ENCODE data around the gene SNRPB2. TPM values are rescaled to one million over a fixed set of nuclear protein-coding genes. Genes with fewer than 3 reads are reported as not detected.

Gene SNRPB2
- 40.4 TPM for total RNA-seq

DNA sequence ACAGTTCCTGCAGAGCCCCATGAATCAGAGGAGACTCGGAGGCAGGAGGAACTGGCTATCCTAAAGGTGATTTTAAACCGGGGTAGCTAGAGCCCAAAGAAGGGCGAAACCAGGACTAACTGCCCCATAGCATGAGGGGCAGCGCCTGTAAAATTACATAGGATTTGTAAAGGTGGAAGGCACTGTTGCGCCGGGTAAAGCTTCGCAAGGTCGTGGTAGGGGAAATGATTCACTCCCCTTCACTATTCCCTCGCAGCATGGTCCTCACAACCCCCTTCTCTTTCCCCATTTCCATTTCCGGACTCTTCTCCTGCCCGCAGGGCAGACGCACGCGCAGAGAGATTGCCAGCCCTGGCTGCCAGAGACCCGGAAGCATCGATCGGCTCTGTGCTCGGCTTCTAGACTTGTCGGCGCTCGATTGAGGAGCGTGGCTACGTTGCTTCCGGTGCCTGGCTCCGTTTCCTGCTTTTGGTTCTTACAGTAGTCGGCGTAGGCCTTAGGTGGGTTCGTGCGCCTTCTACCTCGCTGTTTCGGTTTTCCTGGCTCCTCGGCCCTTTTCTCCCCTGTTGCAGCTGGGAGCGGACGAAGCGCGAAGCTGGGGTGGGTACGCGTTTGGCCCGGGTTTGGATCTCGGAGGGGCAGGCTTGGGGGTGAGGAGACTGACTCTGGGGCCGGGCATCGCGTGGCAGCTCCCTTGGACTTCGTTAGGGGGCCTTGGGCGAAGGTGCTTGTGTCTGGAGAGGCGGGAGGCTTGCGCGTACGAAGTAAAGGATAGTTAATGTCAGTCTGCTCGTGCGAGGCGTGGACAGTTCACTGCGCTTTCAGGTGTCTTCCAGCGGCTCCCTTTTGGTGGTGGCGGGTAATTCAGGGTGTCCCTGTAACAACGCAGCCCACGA, at the start of gene SNRPB2:
TSS of gene SNRPB2 (plus strand) at position 462 of the 896 bp plus-strand sequence. CDS start 1,677 bp downstream, outside the sequence.
- DNase-seq: peak; percentile 94

DNA sequence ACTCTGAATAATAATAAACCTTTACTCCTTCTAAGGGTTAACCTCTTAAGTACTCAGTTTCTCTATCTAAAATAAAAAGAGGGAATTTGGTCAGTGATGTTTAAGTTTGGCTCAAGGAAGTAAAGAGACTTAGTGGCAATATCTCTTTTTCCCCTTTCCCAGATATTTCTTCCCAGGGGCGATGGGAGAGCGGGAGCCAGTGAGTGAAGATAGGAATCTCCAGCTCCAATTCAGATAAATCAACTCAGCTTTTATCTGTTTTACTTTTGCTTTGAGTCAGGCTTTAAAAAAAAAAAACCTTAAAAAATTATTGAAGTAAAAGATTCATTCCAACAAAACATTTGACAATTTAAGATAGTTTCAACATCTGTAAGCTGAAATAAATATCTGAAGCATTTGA, 45.4 kb upstream of the SNRPB2 start:
- no peak for DNase-seq

DNA sequence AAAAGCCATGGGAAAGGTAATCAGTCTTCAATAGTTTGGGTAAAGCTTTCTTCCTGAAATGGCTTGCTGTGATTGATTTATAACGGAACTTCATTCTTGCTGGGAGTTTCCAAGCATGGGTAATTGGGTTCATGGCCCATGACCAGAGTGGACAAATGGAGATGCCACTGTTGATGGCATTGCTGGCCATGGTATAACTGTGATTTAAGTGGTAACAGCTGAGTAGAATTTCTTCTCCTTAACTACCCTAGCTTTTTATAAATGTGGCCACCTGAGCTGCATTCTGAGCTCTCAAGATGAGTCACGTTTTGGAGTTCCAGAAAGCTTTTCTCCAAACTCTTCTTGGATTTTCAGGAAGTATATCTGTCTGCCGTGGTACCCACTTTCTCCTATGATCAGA, 39.9 kb upstream of the SNRPB2 start:
- DNase-seq: no peak

DNA sequence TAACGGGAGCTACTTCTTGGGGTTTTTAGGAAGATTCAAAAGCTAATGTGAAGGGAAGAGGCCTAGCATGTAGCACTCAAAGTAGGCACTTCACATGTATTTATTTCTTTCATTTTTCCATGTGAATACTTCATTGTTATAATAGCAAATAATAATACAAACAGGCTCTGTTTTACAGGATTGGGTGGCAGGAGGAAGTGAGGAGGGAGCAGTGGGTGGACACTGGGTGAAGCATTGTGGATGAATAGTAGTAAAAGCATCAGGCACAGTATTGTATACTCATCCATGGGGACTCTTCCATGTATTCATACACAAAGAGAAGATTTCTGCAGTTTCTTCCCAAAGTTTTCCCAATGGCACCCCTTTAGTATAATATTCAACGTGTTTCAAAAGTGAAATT, 38.4 kb upstream of the SNRPB2 start:
- no peak for DNase-seq

DNA sequence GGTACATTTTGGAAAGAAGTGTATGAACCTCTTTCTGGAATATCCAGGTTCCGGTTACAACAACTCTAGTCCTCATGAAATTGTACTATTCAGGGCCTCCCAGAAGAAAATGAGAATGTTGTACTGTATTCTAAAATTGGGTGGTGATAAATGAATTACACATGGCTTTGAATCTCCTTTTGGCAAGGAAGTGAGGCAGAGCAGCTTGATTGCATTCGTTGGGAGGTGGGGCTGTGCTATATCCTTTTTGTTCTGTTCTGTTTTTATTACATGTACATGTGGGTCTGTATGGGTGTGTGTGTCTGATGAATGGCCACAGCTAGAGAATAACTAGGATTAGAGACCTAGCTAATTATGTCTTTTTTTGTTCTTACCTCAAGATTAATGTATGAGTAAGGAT, 37.8 kb upstream of the SNRPB2 start:
- no peak for DNase-seq

DNA sequence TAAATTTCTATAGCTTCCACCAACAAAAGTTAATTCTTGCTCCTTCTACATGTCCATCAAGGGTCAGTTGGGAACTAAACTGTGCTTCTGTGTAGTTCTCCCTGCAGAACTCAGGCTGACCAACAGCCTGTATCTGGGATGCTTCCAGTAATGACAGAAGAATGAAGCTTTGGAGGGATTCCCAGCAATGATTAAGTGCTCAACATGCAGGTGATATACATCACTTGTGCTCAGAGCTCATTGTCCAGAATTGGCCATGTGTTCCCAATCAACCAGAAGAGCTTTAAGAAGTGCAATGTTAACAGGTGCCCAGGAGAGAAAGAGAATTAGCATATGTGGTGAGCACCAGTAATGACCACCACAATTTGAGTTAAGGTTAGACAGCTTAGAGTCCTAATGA, 37.4 kb upstream of the SNRPB2 start:
- no peak for DNase-seq

DNA sequence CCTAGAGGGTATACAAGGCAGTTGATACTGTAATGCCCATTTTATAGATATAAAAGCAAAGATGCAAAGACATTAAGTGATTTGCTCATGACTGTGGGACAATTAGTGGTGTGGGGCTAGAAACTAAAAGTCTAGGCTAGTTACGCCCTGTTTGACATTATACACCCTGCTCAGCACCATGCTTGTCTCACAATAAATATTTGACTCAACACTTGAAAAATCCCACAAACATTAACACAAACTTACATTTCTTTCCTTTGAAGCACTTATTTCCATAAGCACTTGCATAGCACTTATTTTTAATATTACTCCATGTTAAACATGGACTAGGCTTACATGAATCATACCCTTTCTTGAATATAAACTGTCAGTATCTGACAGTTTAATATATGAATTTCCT, 36.5 kb upstream of the SNRPB2 start:
- no peak for DNase-seq

DNA sequence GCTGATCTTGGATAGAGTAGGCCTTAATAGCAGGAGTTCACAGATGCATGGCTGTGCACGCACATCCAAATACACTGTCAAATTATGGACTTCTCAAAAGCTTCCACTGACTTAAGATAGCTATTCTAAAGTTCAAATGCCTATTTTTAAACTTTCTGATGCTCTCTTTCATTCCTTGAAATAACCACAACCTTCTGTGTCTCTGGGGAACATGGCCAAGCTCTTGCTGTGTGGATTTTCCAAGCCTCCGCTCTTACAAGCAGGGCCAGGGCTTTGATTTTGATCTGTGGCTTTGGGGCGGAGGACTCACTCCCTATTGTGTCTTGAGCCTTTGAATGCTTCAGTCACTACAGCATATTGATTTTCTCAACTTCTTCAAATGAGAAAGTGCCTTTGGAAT, 35.7 kb upstream of the SNRPB2 start:
- DNase-seq: no peak

DNA sequence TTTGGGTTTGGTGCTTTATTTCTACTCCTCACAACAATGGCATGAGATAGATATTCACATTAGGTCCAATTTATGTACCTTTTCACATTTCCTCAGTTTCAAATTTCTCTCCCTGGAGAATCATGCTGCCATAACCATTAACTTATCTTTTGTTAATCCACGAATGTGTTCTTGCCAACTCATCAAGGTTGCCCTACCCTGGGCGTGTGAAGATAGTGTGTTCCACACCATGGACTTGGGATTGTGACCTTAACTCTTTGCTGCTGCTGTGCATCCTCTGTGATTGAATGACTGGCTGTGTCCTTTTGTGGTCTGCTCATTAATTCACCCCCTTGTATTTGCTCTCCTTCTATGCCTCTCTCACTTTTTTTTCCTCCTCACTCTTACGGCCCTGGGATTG, 34.2 kb upstream of the SNRPB2 start:
- no peak for DNase-seq

DNA sequence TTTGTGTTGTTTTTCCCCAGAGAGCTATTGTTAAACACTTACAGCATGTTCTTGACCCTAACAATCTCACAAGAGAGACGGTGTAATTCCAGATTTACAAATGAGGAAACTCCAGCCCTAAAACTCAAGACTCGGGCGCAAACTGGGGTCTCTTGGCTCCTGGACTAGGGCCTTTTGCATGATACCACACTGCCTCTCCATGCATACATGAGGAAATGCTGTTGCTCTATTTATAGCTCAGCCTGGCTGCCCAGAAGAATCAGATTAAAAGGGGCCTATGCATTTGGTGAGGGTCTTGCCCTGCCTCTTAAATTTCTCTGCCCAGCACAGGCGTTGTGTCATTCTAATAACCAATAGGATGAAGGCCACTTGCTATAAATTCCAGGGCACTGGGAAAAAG, 30.5 kb upstream of the SNRPB2 start:
- no peak for DNase-seq

DNA sequence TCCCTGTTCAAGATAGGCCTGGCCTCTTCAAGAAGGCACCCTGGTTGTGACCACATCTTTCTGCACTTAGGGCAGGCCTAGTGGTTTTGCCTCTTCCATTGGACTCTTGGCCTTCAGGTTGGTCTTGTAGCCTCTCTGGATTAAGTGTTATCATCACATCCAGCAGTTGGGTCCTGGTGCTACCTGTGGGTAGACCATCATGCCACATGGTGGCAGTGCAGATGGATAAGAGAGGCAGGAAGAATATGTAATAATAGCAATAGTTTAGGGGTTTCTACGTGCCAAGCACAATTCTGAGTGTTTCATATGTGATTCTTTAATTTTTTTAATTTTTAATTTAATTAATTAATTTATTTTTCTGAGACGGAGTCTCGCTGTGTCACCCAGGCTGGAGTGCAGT, 28.5 kb upstream of the SNRPB2 start:
- no peak for DNase-seq

DNA sequence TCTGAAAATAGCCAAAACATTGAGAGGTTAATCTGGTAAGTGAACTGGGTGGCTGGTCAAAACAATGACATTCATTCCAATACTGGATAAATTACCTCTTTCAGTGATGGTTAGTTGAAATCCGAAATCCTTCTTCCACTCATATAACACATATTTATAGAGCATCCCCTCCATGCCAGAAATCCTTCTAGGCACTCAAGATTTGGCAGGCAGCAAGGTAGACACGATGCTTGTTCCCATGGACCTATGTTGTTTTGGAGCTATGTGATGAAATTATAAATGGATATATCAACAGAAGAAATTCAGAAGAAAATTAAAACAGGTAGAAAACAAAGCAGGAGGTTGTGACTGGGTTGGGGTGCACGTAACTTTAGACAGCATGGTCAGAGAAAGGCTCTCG, 26.3 kb upstream of the SNRPB2 start:
- DNase-seq: no peak

DNA sequence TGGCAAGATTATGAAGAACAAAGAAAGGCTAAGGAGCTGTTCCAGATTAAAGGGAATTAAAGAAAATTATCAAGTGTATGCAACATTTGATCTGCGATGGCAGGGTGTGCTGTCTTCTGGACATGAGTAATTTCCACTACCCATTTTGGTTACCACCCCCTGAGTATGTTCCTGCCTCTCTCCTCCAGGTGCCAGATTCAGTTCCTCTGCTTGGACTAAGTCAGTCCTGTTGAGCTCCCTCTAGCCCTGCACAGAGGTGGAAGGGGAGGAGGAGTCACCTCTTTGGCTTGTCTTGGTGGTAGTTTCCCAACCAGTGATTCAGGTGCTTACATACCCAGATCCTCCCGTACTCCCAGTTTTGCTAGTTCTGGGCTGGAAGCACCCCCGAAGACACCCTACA, 22.2 kb upstream of the SNRPB2 start:
- DNase-seq: no peak

DNA sequence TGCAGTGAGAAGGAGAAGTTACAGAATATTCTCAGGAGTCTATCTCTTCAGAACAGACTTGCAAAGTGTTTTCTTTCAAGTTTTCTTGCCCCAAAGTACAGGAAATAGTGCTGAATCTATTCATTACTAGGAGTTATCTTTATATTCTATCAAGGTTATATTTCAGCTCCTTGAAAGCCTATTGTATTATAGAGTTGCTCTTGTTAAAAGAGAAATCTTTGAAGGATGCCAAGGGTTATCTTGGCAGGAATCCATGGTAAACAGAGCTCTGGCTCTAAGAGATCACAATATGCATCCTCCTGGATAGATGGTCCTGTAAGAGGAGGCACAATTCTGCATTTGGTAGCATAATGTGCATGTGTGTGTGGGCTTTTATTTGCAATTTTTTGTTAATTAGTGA, 21.2 kb upstream of the SNRPB2 start:
- DNase-seq: no peak

DNA sequence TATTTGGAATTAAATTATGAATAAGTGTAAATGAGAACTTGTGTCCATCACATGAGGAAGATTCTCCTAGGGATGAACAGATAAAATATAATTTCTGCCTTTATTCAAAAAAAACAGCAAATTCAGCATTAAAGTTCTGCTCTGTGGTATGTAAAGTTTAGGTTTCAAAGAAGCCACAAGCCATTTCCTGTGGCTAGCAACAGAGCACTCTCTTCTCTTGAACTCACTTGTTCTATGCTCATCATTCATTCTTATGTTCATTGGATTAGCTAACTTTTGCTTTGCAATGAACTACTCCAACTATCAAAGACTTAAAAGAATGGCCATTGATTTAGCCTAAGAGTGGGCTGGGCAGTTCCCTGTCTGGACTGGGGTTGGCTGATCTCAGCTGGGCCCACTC, 20.8 kb upstream of the SNRPB2 start:
- DNase-seq: no peak

DNA sequence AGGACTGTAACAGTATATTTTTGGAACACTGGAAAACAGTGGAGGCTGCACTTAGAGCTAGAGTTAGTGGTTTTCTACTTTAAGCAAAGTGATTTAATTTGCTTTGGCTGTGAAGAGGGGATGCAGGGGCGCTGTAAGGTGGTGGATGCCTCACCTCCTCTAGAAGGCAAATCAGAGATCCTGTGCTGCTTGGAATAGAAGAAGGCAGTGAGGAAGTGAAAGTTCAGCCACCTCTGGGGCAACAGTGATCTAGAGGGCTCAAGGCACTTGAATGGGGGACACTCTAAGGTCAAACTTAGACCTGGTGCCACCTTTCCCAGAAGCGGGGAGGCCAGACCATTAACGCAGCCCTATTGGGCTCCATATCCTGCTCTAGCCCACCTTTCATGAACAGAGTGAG, 19.0 kb upstream of the SNRPB2 start:
- DNase-seq: no peak

DNA sequence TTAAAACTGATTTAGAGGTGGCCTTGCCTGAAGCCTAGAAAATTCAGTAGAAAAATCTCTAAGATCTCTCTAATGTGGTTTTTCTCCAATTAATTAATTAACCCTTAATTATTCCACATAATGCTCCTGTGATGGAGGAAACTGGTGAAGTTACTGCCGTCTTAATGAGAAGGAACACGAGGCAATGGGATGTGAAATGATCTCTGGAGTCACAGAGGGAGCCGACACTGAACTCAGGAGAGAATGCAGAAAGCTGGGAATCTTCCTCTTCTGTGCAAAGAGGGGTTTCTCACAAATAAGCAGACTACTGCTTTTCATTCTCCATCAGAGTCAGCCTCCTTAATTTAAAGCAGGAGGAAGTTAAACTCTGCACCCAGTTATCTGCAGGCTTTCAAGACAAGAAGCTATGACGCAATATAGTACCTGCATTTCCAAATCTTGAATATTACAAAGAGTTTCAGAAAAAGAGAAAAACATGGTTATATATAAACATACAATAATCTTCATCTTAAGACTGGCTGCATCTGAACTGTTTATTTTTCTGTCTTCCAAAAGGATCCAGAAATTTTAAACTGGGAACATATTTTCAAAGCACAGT, 18.1 kb upstream of the SNRPB2 start:
- DNase-seq: no peak

DNA sequence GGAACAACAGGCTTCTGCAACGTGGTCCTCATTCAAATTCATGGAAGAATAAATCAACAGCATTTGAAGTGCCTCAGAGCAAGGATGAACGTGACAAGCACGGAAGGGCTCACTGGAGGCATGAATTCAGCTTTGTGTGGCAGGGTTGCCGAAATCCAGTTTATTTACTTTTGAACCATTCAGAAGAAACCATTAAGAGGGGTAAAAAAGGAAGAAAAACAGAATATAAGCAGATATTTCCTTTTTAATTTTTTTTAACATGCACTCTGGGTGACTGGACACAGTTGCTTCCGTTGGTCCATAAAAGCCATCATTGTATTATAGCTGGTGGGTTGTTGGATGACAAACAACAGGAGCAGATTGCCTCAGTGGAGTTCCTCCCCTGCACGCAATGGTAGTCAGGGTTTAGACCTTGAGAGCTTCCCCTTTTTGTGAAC, 17.3 kb upstream of the SNRPB2 start:
- no peak for DNase-seq

DNA sequence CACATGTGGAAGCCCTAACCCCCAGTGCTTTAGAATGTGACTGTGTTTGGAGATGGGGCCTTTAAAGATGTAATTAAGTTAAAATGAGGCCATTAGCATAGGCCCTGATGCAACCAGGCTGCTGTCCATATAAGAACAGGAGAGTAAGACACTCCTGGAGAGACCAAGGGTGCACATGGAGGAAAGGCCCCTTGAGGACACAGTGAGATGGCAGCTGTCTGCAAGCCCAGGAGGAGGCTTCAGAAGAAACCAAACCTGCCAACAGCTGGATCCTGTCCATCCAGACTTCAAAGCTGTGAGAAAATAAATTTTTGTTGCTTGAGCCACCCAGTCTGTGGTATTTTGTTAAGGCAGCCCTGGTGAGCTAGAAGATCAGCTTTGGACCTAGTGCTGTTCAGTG, 16.8 kb upstream of the SNRPB2 start:
- DNase-seq: no peak

DNA sequence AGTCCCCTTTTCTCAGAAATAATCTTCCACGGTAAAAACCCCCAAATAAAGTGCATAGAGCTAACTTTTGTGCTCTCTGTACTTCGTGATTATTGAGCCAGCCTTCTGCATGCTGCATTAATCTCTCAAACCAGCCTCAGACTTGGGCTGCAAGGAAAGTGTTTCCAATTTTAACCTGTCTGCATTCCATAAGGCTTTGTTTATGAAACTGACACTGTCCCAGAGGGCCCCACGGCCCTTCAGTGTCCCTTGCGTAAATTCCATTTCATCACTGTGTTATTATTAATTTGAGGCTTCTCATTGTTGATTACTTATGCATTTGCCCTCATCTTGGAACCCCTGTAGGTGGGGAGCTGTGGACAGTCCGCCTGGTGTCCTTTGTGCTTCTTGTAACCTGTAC, 15.6 kb upstream of the SNRPB2 start:
- no peak for DNase-seq

DNA sequence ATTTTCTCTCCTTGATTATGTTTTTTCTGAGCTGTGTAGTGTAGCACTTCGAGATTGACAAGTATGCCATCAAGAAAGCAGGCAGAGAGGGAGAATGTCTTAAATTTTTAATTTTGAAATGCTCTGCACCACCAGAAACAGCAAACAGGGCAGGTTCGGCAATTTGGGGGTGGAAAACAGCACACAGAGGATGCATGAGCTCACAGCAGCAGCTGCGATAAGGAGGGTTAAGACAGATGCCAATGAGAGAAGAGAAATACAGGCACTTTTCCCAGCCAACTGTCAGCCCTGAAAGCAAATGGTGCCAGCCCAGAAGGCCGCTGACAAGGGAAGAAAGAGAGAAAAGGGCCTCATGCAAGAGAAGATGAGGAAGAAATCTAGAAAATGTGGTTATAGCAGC, 15.1 kb upstream of the SNRPB2 start:
- DNase-seq: no peak

DNA sequence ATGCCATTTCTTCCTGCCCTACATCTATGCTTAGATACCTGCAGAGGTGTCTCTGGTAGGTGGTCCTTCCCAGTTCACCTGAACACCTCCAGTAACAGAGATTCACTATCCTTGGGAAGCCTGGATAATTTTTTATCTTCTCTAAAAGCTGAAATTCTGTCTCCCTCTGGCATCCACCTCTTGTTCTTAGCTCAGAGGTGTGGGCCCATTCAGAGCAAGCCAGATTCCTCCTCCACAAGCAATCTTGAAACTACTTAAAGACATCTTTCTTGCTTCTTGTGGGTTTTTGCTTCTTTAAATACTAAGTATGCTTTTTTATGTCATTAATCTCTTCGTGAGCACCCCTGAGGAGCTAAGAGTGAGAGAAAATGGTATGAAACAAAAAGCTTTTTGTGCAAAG, 10.4 kb upstream of the SNRPB2 start:
- no peak for DNase-seq

DNA sequence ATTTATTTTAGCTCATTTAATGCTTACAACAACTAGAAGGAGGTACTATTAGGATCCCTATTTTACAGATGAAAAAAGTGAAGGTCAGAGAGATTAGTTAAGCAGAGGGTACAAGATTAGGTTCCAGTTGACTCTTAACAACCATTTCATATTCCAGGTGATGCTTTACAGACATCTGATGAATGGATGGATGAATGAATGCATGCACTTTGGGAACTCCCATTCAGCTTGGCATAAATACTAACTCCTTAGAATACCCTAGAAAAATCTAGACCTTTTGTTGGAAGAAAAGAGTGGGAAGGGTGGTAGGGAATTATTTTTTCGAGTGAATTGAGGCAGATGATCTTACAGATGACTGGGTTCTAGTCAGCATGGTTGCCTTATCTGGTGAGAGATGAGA, 746 bp upstream of the SNRPB2 start:
- no peak for DNase-seq

DNA sequence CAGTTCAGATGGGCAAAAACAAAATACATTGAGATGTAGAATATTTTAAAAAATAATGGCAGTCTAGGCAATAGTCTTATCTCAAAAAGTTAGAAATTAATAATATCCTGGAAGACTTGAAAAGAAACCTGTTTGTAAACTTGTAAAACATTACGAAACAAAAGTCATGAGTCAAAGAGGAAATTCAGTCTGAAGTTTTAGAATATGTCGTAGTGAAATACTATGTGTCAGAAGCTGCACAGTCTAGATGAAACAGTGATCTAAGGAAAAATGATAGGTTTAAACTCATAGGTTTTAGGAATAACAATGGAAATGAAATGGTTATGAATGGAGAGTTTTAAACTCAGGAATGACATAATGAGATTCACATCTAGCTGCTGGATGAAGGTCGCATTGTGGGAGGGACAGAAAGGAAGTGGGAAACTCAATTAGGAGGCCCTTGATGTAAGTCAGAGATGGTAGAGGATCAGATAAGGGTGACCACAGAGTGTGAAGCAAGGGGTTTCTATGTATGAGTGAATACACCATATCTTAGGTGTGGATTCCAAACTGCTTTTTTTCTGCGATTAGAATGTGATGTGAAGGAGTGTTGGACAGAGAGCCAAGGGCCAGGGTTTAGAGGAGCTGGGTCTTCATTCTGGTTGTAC, 2.8 kb downstream of the SNRPB2 start:
- DNase-seq: no peak
